Eye (tissue), 1 donor: Measurements from ENCODE around the gene PRPF38A.

Experiments
- DNase-seq: peaks from one replicate; pipeline ENCODE4 v3.0.0-alpha.2; 2015

PRPF38A gene

GRCh38 chr1:52469108-52469507, 64.7 kb downstream of the PRPF38A start:
- no peak for DNase-seq
